Measurements from ENCODE around the gene GRM4. TPM values are rescaled to one million over a fixed set of nuclear protein-coding genes. Genes with fewer than 3 reads are reported as not detected.

The GRM4 gene
- total and polyA plus RNA-seq, 11 donors: 0.20 TPM; not detected in 10

DNA sequence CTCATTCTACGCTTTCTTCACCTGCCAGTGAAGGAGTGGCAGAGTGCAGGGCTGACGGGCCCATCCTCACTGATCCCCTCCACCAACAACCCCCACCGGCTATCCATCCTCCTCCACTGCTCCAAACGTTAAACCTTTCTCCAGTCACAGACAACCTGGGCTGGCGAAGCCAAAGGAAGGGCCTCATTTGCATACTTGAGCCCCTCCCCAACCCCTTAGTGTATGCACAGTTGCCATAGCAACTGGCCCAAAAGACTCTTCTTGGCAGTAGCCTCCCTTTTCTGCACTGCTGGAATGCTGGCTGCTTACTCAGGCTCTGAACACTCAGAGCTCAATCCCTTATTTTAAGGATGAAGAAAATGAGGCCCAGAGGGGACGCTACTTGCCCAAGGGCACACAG lies 130.3 kb downstream of the GRM4 start:
- ATAC-seq (peak in 1 of 4 donors; percentile 42), DNase-seq (peak in 1 of 5 donors; percentile 34)
- 56 to 57% (median 57%) methylated on average over 5 to 6 of the region's 6 CpGs for WGBS, 4 donors
- H3K27ac ChIP-seq: no peak overlapping the region
- peaks cover 0 to 8% (median 0%) of the 10 kb centered on the region in 9 donors for H3K27me3 ChIP-seq
- H3K9me3 ChIP-seq: no peaks in the 10 kb centered on the region
- TF ChIP-seq, protein P1, sequence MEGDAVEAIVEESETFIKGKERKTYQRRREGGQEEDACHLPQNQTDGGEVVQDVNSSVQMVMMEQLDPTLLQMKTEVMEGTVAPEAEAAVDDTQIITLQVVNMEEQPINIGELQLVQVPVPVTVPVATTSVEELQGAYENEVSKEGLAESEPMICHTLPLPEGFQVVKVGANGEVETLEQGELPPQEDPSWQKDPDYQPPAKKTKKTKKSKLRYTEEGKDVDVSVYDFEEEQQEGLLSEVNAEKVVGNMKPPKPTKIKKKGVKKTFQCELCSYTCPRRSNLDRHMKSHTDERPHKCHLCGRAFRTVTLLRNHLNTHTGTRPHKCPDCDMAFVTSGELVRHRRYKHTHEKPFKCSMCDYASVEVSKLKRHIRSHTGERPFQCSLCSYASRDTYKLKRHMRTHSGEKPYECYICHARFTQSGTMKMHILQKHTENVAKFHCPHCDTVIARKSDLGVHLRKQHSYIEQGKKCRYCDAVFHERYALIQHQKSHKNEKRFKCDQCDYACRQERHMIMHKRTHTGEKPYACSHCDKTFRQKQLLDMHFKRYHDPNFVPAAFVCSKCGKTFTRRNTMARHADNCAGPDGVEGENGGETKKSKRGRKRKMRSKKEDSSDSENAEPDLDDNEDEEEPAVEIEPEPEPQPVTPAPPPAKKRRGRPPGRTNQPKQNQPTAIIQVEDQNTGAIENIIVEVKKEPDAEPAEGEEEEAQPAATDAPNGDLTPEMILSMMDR (IDR thresholded peaks at IDR 0.05): no peak
- no peak for TF ChIP-seq POLR2A (IDR thresholded peaks at IDR 0.05)
- H3K4me3 ChIP-seq: no peak overlapping the region
- no peaks in the 10 kb centered on the region for H3K4me1 ChIP-seq
- no peaks in the 10 kb centered on the region for H3K36me3 ChIP-seq
- intact Hi-C loops (cut with DNase I): loop anchor here in 1 of 10 donors (10.0 kb wide), 1 partner anchor 151 kb away; no protein-coding TSS in a partner anchor

DNA sequence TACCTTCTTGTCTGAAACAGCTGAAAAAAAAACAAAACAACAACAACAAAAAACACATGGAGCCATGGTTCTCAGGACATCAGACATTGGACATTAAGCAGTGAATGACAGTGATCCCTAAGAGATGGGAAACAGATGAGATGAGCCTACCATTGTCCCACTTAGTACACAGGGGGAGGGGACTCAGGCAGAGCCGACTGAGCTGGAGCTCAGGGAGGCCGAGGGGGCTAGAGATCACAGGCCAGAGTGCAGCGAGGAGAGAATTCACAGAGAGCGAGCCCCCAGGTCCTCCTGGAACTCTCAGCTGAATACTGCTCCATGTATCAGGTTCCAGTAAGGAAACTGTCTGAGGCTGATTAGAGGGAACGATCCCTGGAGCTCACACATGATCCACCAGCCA lies 134.6 kb downstream of the GRM4 start:
- no peak for DNase-seq
- ATAC-seq: no peak
- peaks cover 0 to 34% (median 4%) of the 10 kb centered on the region in 9 donors for H3K27me3 ChIP-seq
- H3K36me3 ChIP-seq: no peaks in the 10 kb centered on the region
- H3K4me1 ChIP-seq: no peaks in the 10 kb centered on the region
- H3K27ac ChIP-seq: no peak overlapping the region
- TF ChIP-seq POLR2A (IDR thresholded peaks at IDR 0.05): no peak
- TF ChIP-seq, protein P1 (IDR thresholded peaks at IDR 0.05): no peak
- H3K4me3 ChIP-seq: no peak overlapping the region
- intact Hi-C loops (cut with DNase I): loop anchor here in 1 of 10 donors (10.0 kb wide), 1 partner anchor 146 kb away; no protein-coding TSS in a partner anchor
- H3K9me3 ChIP-seq: peaks cover 0 to 2% (median 0%) of the 10 kb centered on the region in 12 donors
- 23 to 35% (median 27%) methylated on average over 5 of the region's 5 CpGs for WGBS, 4 donors

DNA sequence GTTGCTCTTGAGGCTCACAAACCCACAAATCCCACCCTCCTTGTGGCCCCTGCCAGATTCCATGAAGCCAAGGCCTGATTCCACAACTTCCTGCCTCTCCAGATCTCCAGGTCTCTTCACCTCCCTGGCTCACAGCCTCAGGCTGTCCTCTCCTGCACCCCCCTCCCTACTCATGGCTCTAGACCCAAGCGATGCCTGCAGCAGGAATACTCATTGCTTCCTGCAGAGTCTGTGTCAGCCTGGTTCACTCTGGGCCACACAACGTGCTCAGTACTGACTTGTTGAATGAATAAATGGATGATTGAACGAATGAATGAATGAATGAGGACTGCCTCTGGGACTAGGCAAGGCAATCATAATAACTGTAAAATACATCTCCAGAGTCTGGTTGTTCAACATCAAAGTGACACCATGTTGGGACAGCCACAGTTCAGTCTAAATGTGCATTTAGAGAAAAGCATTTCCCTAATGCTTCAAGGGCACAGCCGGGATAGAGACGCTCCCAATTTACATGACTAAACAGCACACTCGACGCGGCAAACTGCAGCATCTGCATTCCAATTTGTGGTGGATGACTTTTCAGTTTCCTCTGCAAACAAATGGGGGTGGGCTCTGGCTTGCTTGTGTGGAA lies 139.9 kb downstream of the GRM4 start:
- intact Hi-C loops (cut with DNase I): no loop called here
- TF ChIP-seq POLR2A (IDR thresholded peaks at IDR 0.05): no peak
- TF ChIP-seq, protein P1 (IDR thresholded peaks at IDR 0.05): no peak
- Histone ChIP-seq H3K36me3 (no peaks in the 10 kb centered on the region), H3K9me3 (peaks cover 0 to 5% (median 0%) of the 10 kb centered on the region in 12 donors), H3K27ac (no peak overlapping the region), H3K4me3 (no peak overlapping the region), H3K4me1 (no peaks in the 10 kb centered on the region), H3K27me3 (peaks cover 0 to 49% (median 10%) of the 10 kb centered on the region in 9 donors)
- DNase-seq (peak in 1 of 5 donors; percentile 13), ATAC-seq (no peak)
- 28 to 48% (median 39%) methylated on average over 8 of the region's 8 CpGs for WGBS, 4 donors

DNA sequence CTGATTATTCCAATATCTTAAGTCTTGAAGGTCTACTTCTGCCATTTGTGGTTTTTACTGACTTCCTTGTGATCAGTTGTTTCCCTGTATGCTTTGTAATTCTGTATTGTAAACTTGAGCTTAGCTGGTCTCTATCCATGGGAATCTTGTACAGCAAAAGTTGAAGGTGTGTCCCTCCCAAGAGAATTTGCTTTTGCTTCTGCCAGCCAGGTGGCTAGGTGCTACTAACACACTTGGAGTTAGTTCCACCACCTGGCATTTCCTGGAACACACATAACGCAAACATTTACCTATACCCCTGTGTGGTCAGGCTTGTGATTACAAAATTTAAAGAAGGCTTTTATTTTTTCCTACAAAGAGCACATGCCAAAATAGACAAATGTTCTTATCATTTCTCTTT lies 141.2 kb downstream of the GRM4 start:
- intact Hi-C loops (cut with DNase I): no loop called here
- Histone ChIP-seq H3K4me1 (no peaks in the 10 kb centered on the region), H3K9me3 (peaks cover 0 to 5% (median 0%) of the 10 kb centered on the region in 12 donors), H3K27me3 (peaks cover 0 to 50% (median 9%) of the 10 kb centered on the region in 9 donors), H3K36me3 (no peaks in the 10 kb centered on the region), H3K4me3 (no peak overlapping the region), H3K27ac (no peak overlapping the region)
- no peak for ATAC-seq
- WGBS, 4 donors: 80 to 93% (median 89%) methylated on average over 1 of the region's 1 CpG
- TF ChIP-seq, protein P1 (IDR thresholded peaks at IDR 0.05): no peak
- no peak for TF ChIP-seq POLR2A (IDR thresholded peaks at IDR 0.05)
- DNase-seq: no peak

All from heart left ventricle (tissue), 16 donors.